Stimulated activated CD8-positive, alpha-beta memory T cell treated with anti-CD3 and anti-CD28 coated beads, Interleukin-12 subunit alpha, Interleukin-12 subunit beta, amount 100 ng/mL, for 1 hour (primary cell): ENCODE measurements around the gene NET1.
"Not testable (repeated sequence)": the region's sequence is repeated elsewhere in the genome, so short reads cannot be mapped to it uniquely, and the experiment has no call there.

Experiments used
- DNase-seq: peaks from one replicate; pipeline ENCODE4 v3.0.0-alpha.2; 2020; ENCODE audit warnings: low read depth

The NET1 gene

DNA sequence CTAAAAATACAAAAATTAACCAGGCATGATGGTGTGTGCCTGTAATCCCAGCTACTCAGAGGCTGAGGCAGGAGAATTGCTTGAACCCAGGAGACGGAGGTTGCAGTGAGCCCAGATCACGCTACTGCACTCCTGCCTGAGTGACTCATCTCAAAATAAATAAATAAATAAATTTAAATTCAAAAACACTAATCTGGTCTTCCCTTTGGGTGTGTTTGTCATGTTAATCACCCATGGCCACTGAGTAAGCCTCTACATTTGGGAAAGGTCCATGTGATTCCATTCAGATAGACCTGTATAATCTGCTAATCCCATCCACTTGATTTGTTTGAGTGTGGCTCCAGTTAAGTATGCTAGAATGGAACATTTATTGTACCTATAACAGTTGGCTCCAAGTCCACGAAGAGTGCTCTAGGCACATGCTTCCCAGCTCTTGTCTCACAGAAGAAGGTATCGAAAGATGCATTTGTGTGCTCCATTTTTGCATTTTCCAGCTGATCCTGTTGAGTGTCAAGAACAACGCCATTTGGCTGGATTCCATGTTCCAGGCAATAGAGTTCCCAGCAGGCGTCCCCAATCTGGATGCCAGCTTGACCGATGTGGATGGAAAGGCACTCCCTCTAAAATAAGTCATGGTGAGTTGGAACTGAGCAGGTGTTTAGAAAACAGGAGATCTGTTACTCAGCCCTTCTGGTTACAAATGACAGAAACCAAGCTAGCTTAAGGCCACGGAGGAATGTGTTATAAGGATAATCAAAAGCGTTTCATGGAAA, 11.7 kb upstream of the NET1 start:
- DNase-seq, result no peak

DNA sequence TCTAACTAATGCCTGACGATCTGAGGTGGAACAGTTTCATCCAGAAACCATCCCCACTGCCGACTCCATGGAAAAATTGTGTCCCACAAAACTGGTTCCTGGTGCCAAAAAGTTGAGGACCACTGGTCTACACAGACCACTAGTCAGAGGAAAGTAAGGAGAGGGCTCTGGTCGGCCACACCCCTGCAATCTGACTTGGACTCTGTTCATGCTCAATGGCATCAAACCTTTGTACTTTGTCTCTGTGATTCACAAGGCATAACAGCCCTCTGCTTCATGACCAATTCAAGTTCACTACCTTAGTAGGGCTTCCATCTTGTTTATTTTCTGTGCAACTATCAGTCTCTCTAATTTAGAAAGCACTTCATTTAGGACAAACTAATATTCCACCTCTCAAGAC, 9.6 kb upstream of the NET1 start:
- DNase-seq, result no peak

DNA sequence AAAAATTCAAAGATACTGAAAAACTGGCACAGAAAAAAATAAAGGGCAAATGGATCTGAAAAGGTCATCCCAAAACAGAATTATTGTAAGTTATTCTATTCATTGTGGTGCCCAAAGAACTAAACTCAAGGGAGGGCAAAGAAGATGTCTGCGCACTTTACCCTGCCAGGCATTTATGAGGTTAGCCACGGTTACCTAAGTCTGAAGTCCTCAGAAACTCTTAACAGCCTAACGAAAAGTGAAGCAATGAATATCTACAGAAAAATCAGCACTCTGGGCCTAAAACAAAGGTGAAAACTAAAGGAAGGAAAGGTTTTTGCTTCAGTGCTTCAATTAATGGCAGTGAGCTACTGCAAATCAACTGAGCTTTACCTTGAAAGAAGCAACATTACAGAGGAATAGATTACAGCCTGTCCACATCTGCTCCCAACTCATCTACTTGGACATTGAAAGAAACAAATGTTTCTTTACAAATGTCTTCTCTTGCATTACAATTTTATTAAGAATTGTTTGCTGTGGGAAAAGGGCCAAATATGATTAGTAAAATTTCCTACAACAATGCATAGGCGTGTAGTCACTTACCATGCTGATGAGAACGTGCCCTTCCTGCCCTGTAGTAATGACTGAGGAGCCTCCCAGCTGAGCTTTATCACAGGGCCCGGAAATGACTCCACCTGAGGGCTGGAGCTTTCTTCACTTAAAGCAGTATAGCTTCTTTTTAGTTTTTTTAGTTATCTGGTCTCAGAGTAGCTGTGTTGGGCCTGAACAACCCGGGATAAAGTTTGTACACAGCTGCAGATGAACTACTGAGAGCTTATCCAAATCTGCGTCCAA, 7.9 kb upstream of the NET1 start, which contains the start of gene TUBAL3:
Gene TUBAL3, minus strand, starts transcription at position 621 of the 834 bp plus-strand sequence. Its CDS starts 36 bp downstream, at position 585.
- no peak for DNase-seq

DNA sequence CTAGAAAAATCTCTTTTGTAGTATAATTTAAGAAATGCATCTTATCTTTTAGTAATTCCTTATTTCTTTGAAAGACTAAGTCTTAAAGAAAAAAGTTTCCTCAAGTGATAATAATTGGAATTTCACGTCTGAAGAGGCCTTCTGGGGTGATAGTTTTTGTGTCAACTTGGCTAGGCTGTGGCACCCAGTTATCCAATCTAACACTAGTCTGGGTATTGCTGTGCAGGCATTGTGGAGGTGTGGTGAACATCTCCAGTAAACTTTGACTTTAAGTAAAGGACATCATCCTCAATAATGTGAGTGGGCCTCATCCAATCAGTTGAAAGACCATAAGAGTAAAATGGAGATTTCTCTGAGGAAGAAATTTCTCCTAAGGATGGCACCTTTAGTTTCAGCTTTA, 5.4 kb upstream of the NET1 start:
- no peak for DNase-seq

DNA sequence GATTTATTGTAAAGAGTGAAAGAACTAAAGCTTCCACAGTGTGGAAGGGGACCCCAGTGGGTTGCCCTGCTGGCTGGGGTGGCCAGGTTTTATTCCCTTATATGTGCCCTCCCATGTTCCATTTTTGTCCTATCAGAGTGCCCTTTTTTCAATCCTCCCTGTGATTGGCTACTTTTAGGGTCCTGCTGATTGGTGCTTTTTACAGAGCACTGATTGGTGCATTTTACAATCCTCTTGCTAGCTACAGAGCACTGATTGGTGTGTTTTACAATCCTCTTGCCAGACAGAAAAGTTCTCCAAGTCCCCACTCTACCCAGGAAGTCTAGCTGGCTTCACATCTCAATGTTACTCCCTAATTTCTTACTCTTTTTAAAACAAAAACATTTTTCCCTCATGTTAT, 1.6 kb upstream of the NET1 start:
- not testable (repeated sequence) for DNase-seq

DNA sequence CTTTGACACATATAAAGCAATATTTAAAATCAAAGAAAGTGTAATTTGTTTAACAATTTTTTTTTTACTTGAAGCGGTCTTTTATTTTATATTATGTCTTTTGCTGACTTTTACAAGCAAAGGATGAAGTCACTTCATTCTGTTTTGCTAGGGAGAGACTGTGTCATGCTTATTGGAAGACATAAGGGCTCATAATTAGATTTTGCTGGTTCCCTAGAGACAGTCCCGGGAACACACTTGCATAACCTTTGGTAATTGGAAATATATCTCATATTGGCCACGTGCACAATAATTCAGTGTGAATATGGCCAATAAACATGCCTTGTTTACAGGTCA, 448 bp upstream of the NET1 start:
- DNase-seq, result no peak

DNA sequence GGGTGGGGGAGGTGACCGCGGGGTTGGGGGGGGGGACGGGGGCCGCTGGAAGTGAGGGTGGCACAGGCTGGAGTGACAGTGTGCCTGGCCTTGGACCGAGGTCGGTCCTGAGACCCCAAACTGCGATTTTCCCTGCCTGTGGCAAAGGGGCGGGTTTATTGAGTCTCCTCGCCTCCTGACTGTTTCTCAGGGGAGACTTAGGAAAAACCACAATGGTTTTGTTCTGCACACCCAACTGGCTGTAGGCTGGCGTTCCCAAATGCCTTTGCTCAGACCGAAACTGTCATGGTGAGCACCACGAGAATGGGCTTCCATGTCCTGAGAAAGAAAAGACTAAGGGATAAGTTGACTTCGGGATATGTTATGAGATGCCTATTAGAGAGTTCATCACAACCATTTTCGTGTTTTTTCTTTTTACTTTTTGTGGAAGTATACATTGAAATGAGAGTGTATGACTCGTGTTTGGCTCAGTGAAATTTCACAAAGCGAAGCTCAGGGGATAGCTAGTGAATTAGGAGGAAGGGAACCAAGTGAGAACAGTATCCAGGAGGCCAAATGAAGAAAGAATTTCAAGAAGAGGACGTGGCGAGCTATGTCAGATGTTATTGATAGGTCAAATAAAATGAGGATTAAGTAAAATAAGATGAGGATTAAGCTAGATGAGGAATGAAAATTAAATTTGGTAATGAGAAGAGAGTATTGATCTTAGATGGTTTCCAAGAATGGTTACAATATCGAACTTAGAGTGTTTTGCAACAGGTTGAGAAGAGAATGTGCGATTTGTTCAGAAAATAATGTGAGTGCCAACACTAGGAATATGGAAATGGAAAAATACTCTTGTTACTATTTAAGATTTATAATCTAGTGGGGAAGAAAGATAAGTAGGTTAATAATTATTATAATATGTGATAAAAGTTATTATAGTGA, 918 bp downstream of the NET1 start:
- no peak for DNase-seq

GRCh38 chr10:5416981-5417380, 4.6 kb downstream of the NET1 start:
- no peak for DNase-seq

- no peak for DNase-seq
Observed at GRCh38 chr10:5418584-5418983, 6.2 kb downstream of the NET1 start.

DNA sequence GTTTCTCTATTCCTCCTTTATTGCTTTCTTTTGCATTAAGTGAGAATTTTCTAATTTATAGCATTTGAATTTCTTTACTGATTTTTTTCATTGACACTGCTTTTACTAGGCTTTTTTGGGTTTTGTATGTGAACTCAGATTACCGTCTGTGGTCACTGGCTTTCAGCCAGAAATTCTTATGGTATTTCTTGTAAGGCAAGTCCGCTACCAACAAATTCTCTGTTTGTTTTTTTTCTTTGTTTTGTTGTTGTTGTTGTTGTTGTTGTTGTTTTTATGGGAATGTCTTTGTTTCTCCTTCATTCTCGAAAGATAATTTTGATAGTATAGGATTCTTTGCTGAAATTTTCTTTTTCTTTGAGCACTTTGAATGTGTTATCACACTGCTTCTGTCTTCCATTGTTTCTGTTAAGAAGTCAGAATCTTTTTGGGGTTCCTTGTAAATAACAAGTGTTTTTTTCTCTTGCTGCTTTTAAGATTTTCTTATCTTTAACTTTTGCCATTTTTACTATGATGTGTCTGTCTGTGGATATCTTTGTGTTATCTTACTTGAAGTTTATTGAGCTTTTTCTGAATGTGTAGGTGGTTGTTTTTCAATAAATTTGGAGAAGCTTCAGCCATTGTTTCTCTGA, 7.2 kb downstream of the NET1 start:
- DNase-seq, result no peak

- no peak for DNase-seq
Observed at GRCh38 chr10:5423771-5424170, 11.4 kb downstream of the NET1 start.

- DNase-seq, result no peak
Observed at GRCh38 chr10:5424751-5425150, 12.4 kb downstream of the NET1 start.

DNA sequence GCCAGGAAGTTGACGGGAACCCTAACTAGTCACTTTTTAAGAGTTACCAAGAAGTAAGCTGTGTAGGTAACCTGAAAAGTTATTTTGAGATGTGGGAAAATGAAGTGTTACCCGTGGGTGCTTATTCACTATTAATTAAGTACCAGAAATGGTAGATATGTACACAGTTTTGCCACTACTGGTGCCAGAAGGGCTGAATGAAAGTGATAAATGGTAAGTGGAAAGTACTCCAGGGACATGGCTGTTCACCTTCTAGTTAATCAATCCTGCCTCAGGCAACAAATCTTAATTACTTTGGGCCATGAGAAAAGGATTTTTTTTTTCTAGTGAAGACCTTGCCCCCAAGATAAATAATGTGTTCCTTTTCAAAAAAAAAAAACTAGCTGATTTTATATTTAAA, 15.8 kb downstream of the NET1 start:
- DNase-seq, result no peak

GRCh38 chr10:5433182-5433581, 20.8 kb downstream of the NET1 start:
- no peak for DNase-seq

DNA sequence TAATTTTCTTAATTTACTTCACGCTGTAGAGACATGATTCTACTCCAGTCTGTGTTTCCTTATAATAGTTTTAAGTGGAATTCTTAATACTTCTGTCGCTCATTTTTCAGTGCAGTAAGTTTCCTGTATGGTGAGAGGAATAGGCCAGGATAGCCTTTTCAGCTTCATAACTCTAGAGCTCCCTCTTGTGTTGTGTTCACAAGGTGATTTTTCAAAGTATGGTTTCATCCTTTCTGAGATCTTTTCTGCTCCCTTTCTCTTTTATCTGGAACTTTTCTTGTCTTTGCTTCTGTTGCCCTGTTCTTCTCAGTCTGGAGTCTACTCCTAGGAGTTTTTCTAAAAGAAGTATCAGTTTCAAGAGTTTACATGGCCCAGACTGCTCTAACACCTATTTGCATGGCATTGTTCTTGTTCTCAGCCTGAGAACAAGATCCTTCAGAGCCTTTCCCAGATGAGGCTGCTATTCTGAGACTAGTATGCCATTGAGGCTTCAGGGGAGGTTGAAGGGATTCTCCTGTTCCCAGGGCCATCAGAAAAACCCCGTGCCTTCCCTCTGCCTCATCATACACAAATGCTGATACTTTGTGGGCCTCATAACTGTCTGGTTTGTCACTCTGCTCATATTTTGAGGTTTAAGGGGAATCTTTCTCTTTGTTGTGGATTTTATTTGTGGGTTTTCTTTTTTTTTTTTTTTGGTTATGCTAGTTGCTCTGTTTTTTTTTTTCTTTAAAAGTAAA, 21.8 kb downstream of the NET1 start:
- no peak for DNase-seq

DNA sequence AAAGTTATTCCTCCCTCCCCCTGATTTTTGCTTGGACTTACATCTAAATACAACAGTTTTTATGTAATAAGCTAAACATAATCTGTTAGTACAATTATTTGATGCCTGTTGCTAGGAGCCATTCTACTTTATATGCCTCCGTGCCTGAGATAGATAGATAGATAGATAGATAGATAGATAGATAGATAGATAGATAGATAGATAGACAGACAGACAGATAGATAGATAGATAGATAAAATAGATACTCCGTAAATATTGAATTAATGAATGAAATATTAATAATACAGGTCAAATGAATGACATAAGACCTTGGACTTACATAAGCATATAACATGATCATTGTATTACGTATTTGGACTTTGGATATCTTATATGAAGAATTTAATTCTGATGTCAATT, 23.0 kb downstream of the NET1 start:
- DNase-seq, result no peak

DNA sequence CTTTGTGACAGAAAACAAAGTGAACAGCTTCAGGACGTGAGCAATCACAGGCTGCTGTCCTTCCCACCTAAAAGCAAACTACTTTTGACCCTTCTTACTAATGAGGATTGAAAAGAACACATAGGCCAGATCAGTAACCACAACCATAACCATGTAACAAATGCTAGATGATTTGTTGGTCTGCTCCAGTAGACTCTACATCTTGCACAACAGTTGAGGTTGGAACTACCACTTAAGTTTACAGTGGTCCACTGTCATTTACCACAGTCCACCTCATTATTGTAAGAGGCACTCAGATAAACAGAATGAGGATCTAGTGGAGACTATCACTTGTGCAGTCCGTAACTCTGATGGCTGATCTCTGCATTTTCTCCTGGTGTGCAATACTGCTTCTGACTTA, 27.8 kb downstream of the NET1 start:
- DNase-seq, result no peak

DNA sequence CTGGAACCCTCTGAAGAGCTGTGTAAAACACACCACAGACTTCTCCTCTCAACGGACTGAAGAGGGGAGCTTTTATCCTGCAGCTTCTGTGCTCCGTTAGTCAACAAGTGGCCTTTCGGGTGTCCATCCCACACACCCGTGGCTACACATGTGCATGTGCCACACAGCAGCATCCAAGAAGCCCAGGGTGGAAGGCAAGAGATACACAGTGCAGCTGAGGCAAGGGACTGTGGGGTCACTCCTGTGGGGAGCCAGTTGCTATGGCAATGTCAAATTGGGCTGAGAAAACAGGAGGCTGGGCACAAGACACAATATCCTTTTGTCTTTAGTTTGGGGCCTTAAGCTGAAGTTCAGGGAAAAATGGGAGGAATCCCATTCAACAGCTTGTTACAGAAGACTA, 28.7 kb downstream of the NET1 start:
- DNase-seq, result no peak

GRCh38 chr10:5442065-5442989, 30.0 kb downstream of the NET1 start:
- no peak for DNase-seq

GRCh38 chr10:5442990-5443370, 30.6 kb downstream of the NET1 start:
- DNase-seq, result no peak
